SK-N-SH (cell line): ENCODE data around the gene PWWP2B.

Experiments
- CTCF ChIP-seq: fragments of 200-600 bp; sonication (generic); IDR thresholded peaks from 2 replicates; pipeline ENCODE4 v1.6.1; 2017; ENCODE audit warnings: antibody characterized with exemption, mild to moderate bottlenecking, moderate library complexity
- ELF1 ChIP-seq: IDR thresholded peaks from 2 replicates; pipeline ENCODE4 v1.4.0; 2012
- EP300 ChIP-seq, 2 experiments: IDR thresholded peaks; 2 replicates each; pipeline versions ENCODE4 v1.4.0 to v1.6.1; 2012; ENCODE audit warnings: borderline replicate concordance in 1 of 2, low read depth in 1 of 2, low read length in 1 of 2
- GABPA ChIP-seq: IDR thresholded peaks from 2 replicates; pipeline ENCODE4 v1.4.0; 2012; ENCODE audit warnings: low read depth, mild to moderate bottlenecking
- MXI1 ChIP-seq: IDR thresholded peaks from 2 replicates; pipeline ENCODE4 v1.6.1; 2012; ENCODE audit warnings: mild to moderate bottlenecking, low read depth, low read length, improper control_type of control experiment
- NFIC ChIP-seq: IDR thresholded peaks from 2 replicates; pipeline ENCODE4 v1.4.0; 2012; ENCODE audit warnings: borderline replicate concordance
- POLR2AphosphoS5 ChIP-seq: IDR thresholded peaks from 2 replicates; pipeline ENCODE4 v1.6.1; 2012; ENCODE audit warnings: low read depth, low read length
- RXRA ChIP-seq: IDR thresholded peaks from 2 replicates; pipeline ENCODE4 v1.4.0; 2012; ENCODE audit warnings: low read depth, mild to moderate bottlenecking, borderline replicate concordance
- YY1 ChIP-seq: IDR thresholded peaks from 2 replicates; pipeline ENCODE4 v1.4.0; 2012; ENCODE audit warnings: low read depth, mild to moderate bottlenecking

GRCh38 chr10:132391676-132392020, 5.4 kb upstream of the PWWP2B start:
- TF ChIP-seq RXRA = no peak
- no peak for TF ChIP-seq CTCF
- no peak for TF ChIP-seq POLR2AphosphoS5
- TF ChIP-seq MXI1 = no peak
- no peak for TF ChIP-seq ELF1
- no peak for TF ChIP-seq EP300 (IDR thresholded peaks at IDR 0.05; ENCODE audit: borderline replicate concordance in 1 of 2, low read depth in 1 of 2, low read length in 1 of 2)
- no peak for TF ChIP-seq YY1
- TF ChIP-seq NFIC = no peak
- TF ChIP-seq GABPA = no peak
